Heart right ventricle (tissue), 16 donors: ENCODE measurements around the gene MIDN. TPM values are rescaled to one million over a fixed set of nuclear protein-coding genes. Genes with fewer than 3 reads are reported as not detected.

ENCODE experiments used
- ATAC-seq, 8 donors: fragments of 200-7000 bp; cut with Tn5 transposase; one replicate each; pipeline ENCODE4 v1.9.1; 2020; ENCODE audit warnings: mild to moderate bottlenecking in 8 of 8, moderate library complexity in 8 of 8, moderate number of reproducible peaks in 1 of 8
- DNase-seq, 2 donors: peaks; one replicate each; pipeline ENCODE4 v3.0.0-alpha.2; 2020
- H3K27ac ChIP-seq, 10 donors: fragments of 200-600 bp; sonication (generic) in 2 of 10; one replicate each; pipeline versions ENCODE4 v1.5.0 to v1.8.0; 2020 to 2022; ENCODE audit warnings: mild to moderate bottlenecking in 3 of 10
- H3K27me3 ChIP-seq, 7 donors: fragments of 200-600 bp; one replicate each; pipeline ENCODE4 v1.8.0; 2021 to 2022; ENCODE audit warnings: mild to moderate bottlenecking in 2 of 7
- H3K36me3 ChIP-seq, 9 donors: fragments of 200-600 bp; sonication (generic) in 1 of 9; one replicate each; pipeline versions ENCODE4 v1.5.0 to v1.8.0; 2020 to 2022; ENCODE audit warnings: mild to moderate bottlenecking in 2 of 9
- H3K4me1 ChIP-seq, 9 donors: fragments of 200-600 bp; sonication (generic) in 1 of 9; one replicate each; pipeline versions ENCODE4 v1.5.0 to v1.8.0; 2020 to 2022; ENCODE audit warnings: mild to moderate bottlenecking in 4 of 9
- H3K4me3 ChIP-seq, 10 donors: fragments of 200-600 bp; sonication (generic) in 2 of 10; one replicate each; pipeline versions ENCODE4 v1.5.0 to v1.8.0; 2020 to 2022; ENCODE audit warnings: mild to moderate bottlenecking in 7 of 10, moderate library complexity in 2 of 10
- H3K9me3 ChIP-seq, 11 donors: fragments of 200-600 bp in 10 of 11; sonication (generic) in 2 of 11; one replicate each; pipeline versions ENCODE4 v1.5.0 to v1.8.0; 2013 to 2022; ENCODE audit warnings: mild to moderate bottlenecking in 2 of 11, control low read depth in 1 of 11, moderate library complexity in 1 of 11
- WGBS, 2 donors: extraction: QIAGEN DNeasy Blood & Tissue Kit; methylation state at CpG; one replicate each; pipeline ENCODE4 v1.1.7; 2013; ENCODE audit warnings: inconsistent platforms in 1 of 2; 5-methylcytosine and 5-hydroxymethylcytosine counted together
- intact Hi-C, 10 donors: fragments of 100-400 bp; cut with DNase I; formaldehyde crosslinking; loops; one replicate each; pipeline versions ENCODE4 v1.11.1 to v1.14.2; 2022
- polyA plus RNA-seq, 2 donors: library from polyadenylated mRNA; stranded (reverse); fragments of 200-250 nt; gene quantifications; one replicate each; pipeline ENCODE4 v1.2.3, GENCODE V29; 2013
- total RNA-seq, 10 donors: library from RNA; stranded (reverse); fragmentation: NEBNext Ultra II Directional in 3 of 10; extraction: Animal tissue kit (Norgen Biotek cat#: 25700) in 3 of 10; gene quantifications; one replicate each; pipeline versions ENCODE4 v1.2.1 to v1.2.4, GENCODE V29; 2021 to 2023
- TF ChIP-seq, protein P1 (sequence below), 9 donors: fragments of 200-600 bp; sonication (generic) in 2 of 9; IDR thresholded peaks; one replicate each; pipeline versions ENCODE4 v1.5.0 to v1.8.0; 2021 to 2022; ENCODE audit warnings: antibody characterized with exemption in 9 of 9, mild to moderate bottlenecking in 5 of 9, moderate library complexity in 1 of 9
- donor health status: Arrhythmogenic right ventricular cardiomyopathy.
- donor health status: ischemic (EF 13 %, LVEDD 7.1; RV severe dilation, severe dysfunction).
- donor health status: healthy with polysubstance abuse.
- donor health status: DM: no; HTN: yes; CAD: no.
- donor health status: DM: no; HTN: no; CAD: no.
- donor health status: ischemic (EF 25% LVEDD 6.9; RV normal size, moderate dysfunction).
- donor health status: ischemic (EF 25% LVEDD 5.7; RV mildly dilated, moderate dysfunction).
- donor health status: healthy.
- donor health status: DM: yes; HTN: yes; CAD: no.
- donor health status: Ischemic cardiomyopathy.
- donor health status: ischemic (EF 35%, LVEDD 5.7; RV mildly dilated, moderate dysfunction).
- donor health status: nonischemic (EF 11% LVEDD 7.7; RV severe dilation, severe dysfunction).
- donor health status: DM: yes; HTN: yes; CAD: no.
- donor health status: PGD.
- donor health status: ischemic (EF 29% LVEDD 5.4; RV normal size, mild dysfunction).
- donor health status: nonischemic (EF 23%, LVEDD 6.1; RV moderate dilation, normal function).

MIDN gene
- total and polyA plus RNA-seq, 12 donors: 22.7 to 236 (median 63.7) TPM

GRCh38 chr19:1220976-1221903 is 27.1 kb upstream of the MIDN start:
- Histone ChIP-seq H3K27me3 (no peaks in the 10 kb centered on the region), H3K9me3 (no peaks in the 10 kb centered on the region), H3K4me3 (peak overlapping the region in 1 of 10 donors; percentile 10), H3K4me1 (peaks cover 25 to 74% (median 61%) of the 10 kb centered on the region in 9 donors), H3K36me3 (peaks cover 4 to 76% (median 24%) of the 10 kb centered on the region in 9 donors), H3K27ac (peak overlapping the region in 8 of 10 donors; percentile 25 to 90 (median 48))
- intact Hi-C loops: loop anchor here in 4 of 10 donors (2.0 kb wide), 2 partner anchors 18 to 20 kb away; partner anchors contain the start of genes ATP5F1D (in 3 of the 4) and CBARP (in 1 of the 4)
- WGBS, 2 donors: 59 to 61% methylated on average over 38 of the region's 38 CpGs
- TF ChIP-seq, protein P1, sequence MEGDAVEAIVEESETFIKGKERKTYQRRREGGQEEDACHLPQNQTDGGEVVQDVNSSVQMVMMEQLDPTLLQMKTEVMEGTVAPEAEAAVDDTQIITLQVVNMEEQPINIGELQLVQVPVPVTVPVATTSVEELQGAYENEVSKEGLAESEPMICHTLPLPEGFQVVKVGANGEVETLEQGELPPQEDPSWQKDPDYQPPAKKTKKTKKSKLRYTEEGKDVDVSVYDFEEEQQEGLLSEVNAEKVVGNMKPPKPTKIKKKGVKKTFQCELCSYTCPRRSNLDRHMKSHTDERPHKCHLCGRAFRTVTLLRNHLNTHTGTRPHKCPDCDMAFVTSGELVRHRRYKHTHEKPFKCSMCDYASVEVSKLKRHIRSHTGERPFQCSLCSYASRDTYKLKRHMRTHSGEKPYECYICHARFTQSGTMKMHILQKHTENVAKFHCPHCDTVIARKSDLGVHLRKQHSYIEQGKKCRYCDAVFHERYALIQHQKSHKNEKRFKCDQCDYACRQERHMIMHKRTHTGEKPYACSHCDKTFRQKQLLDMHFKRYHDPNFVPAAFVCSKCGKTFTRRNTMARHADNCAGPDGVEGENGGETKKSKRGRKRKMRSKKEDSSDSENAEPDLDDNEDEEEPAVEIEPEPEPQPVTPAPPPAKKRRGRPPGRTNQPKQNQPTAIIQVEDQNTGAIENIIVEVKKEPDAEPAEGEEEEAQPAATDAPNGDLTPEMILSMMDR (IDR thresholded peaks at IDR 0.05): peak; percentile 47 to 82 (median 75)
- DNase-seq (peak; percentile 62 to 79), ATAC-seq (peak; percentile 40 to 81 (median 58))

DNA sequence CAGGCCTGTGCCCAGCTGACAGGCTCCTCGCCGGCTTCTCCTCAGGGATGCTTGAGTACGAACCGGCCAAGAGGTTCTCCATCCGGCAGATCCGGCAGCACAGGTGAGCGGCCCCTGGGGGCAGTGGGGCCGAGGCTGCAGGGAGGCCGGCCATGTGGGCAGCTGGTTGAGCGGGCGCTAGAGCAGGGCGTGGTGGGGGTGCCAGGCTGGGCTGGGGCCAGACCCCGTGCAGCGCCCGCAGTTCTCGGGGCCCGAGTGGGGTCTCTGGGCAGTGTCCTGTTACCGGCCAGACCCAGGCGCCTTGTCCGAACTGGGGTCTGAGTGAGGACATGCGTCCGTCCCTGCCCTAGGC is 26.5 kb upstream of the MIDN start:
- H3K36me3 ChIP-seq: peaks cover 7 to 76% (median 30%) of the 10 kb centered on the region in 9 donors
- no peaks in the 10 kb centered on the region for H3K27me3 ChIP-seq
- TF ChIP-seq, protein P1 (IDR thresholded peaks at IDR 0.05): no peak
- peak overlapping the region in 7 of 10 donors; percentile 25 to 56 (median 44) for H3K27ac ChIP-seq
- peak overlapping the region in 1 of 10 donors; percentile 10 for H3K4me3 ChIP-seq
- DNase-seq (no peak), ATAC-seq (peak in 1 of 8 donors; percentile 1)
- WGBS, 2 donors: 89 to 91% methylated on average over 20 to 22 of the region's 22 CpGs
- peaks cover 24 to 68% (median 54%) of the 10 kb centered on the region in 9 donors for H3K4me1 ChIP-seq
- no peaks in the 10 kb centered on the region for H3K9me3 ChIP-seq
- intact Hi-C loops: loop anchor here in 4 of 10 donors (2.0 kb wide), 2 partner anchors 17 to 19 kb away; partner anchors contain the start of genes ATP5F1D (in 3 of the 4) and CBARP (in 1 of the 4)

- ATAC-seq (no peak), DNase-seq (no peak)
- intact Hi-C loops: no loop called here
- WGBS, 2 donors: 92% methylated on average over 14 of the region's 14 CpGs
- no peak overlapping the region for H3K4me3 ChIP-seq
- no peaks in the 10 kb centered on the region for H3K27me3 ChIP-seq
- H3K27ac ChIP-seq: peak overlapping the region in 4 of 10 donors; percentile 28 to 56 (median 47)
- TF ChIP-seq, protein P1 (IDR thresholded peaks at IDR 0.05): no peak
- peaks cover 20 to 62% (median 49%) of the 10 kb centered on the region in 9 donors for H3K4me1 ChIP-seq
- no peaks in the 10 kb centered on the region for H3K9me3 ChIP-seq
- H3K36me3 ChIP-seq: peaks cover 7 to 79% (median 35%) of the 10 kb centered on the region in 9 donors
Observed at GRCh38 chr19:1222394-1222793, 26.0 kb upstream of the MIDN start.

- DNase-seq: no peak
- 71 to 79% methylated on average over 40 to 48 of the region's 48 CpGs for WGBS, 2 donors
Observed at GRCh38 chr19:1223018-1223855, 25.1 kb upstream of the MIDN start.

More at GRCh38 chr19:1223018-1223855, 25.1 kb upstream of the MIDN start:
- peaks cover 7 to 88% (median 42%) of the 10 kb centered on the region in 9 donors for H3K36me3 ChIP-seq
- no peak overlapping the region for H3K4me3 ChIP-seq
- ATAC-seq: peak in 1 of 8 donors; percentile 6
- intact Hi-C loops: no loop called here
- TF ChIP-seq, protein P1 (IDR thresholded peaks at IDR 0.05): peak in 7 of 9 donors; percentile 35 to 53 (median 44)
- H3K27ac ChIP-seq: no peak overlapping the region
- peaks cover 13 to 54% (median 41%) of the 10 kb centered on the region in 9 donors for H3K4me1 ChIP-seq
- no peaks in the 10 kb centered on the region for H3K27me3 ChIP-seq
- H3K9me3 ChIP-seq: no peaks in the 10 kb centered on the region
